ENCODE data around the gene DCAF4. TPM values are rescaled to one million over a fixed set of nuclear protein-coding genes. Genes with fewer than 3 reads are reported as not detected.

Gene DCAF4, protein sequence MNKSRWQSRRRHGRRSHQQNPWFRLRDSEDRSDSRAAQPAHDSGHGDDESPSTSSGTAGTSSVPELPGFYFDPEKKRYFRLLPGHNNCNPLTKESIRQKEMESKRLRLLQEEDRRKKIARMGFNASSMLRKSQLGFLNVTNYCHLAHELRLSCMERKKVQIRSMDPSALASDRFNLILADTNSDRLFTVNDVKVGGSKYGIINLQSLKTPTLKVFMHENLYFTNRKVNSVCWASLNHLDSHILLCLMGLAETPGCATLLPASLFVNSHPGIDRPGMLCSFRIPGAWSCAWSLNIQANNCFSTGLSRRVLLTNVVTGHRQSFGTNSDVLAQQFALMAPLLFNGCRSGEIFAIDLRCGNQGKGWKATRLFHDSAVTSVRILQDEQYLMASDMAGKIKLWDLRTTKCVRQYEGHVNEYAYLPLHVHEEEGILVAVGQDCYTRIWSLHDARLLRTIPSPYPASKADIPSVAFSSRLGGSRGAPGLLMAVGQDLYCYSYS
- total RNA-seq: 10 to 100 TPM; 15.7 to 50.1 (median 16.4) TPM

DNA sequence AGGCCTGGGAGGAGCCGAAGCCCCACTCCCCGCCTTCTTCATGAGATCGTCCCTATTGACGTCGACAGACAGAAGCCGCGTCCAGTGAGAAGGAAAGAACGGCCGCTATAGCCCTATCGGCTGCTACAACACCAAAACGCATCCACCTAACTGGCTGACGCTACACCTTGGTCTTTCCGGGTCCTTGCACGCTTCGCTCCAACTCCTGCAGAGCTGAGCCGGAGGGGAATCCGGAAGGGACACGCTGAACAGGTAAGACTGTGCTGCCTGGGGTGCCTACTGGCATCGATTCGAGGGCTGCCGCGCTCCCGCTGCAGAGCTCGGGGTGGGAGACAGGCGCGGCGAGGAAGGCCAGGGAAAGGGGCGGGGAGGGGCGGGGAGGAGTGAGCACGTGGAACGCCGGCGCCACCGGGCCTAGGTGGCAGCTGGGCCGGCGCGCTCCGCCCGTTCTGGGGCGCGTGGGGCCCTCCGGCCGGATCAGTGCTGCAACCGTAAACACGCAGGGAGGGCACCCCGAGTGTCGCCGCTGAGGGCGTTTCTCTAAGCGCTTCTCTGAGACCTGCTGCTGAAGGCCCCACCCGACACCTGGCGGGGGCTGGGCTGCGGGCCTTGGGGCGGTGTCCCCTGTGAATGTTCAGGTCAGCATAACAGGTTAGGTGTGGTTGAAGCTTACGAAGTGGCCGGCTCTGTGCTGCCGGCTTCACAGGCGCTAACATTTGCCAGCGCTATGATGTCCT is at the start of gene DCAF4:
DCAF4 (plus strand) TSS at position 173 of the 737 bp plus-strand sequence. CDS start 11,515 bp downstream, outside the sequence.
- TF ChIP-seq, protein P1, sequence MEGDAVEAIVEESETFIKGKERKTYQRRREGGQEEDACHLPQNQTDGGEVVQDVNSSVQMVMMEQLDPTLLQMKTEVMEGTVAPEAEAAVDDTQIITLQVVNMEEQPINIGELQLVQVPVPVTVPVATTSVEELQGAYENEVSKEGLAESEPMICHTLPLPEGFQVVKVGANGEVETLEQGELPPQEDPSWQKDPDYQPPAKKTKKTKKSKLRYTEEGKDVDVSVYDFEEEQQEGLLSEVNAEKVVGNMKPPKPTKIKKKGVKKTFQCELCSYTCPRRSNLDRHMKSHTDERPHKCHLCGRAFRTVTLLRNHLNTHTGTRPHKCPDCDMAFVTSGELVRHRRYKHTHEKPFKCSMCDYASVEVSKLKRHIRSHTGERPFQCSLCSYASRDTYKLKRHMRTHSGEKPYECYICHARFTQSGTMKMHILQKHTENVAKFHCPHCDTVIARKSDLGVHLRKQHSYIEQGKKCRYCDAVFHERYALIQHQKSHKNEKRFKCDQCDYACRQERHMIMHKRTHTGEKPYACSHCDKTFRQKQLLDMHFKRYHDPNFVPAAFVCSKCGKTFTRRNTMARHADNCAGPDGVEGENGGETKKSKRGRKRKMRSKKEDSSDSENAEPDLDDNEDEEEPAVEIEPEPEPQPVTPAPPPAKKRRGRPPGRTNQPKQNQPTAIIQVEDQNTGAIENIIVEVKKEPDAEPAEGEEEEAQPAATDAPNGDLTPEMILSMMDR (IDR thresholded peaks at IDR 0.05): no peak
- DNase-seq (ENCODE audit: low spot score): peak; percentile 82
- peak; percentile 100 for ATAC-seq (ENCODE audit: low FRiP score)

DNA sequence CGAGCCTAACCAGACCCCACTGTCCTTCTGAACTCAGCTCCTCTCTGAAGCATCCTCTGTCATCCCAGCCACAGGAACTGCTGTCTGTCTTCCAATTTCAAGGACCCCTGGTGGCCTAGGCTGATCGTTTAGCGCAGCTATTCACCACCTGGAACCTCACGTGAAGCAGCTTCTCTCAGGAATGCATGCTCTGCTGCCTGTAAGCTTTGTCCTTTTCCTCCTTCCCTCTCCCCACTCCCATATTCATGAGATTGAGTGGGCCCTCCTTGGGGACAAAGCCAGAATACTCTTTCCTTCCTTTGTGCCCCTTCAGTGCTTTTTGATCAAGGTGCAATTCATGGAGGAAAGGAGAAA is 49.6 kb upstream of the DCAF4 start:
- TF ChIP-seq, protein P1 (IDR thresholded peaks at IDR 0.05): no peak
- ATAC-seq (ENCODE audit: low FRiP score) (no peak), DNase-seq (ENCODE audit: low spot score) (no peak)

DNA sequence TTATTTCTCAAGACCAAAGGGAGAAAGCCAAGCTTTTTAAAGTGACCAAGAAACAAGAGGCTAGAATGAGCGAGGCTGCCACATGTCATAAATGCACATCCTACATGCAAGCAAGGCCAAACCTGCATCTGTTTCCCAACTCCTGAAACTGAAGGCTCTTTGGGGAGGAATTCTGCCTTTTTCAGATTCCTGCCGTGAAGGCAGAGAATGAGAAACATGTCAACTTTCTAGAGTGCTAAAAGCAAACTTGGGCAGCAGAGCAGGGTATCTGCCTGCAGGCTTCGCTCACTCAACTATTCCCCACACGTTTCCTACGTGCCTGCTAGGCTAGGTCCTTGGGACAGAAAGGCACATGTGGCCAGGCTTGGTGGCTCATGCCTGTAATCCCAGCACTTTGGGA is 47.5 kb upstream of the DCAF4 start:
- no peak for DNase-seq (ENCODE audit: low spot score)
- TF ChIP-seq, protein P1 (IDR thresholded peaks at IDR 0.05): no peak
- ATAC-seq (ENCODE audit: low FRiP score): no peak

DNA sequence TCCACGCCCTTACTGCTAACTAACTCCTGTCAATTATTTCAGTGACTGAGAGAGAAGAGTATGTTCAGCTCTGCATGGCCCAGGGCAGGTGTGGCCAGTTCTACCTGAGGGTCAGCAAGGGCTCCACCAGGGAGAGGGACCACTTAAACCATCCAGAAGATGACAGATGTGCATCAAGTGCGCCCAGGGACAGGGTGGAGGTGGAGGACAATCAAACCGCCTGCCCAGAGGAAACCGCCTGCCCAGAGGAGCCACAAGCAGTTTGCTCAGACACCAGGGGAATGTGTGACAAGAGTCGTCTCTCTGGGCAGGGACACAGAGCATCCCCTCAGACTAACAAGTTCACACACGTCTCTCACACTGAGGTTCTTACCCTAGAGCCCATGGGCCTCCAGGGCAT is 46.8 kb upstream of the DCAF4 start:
- TF ChIP-seq, protein P1 (IDR thresholded peaks at IDR 0.05): no peak
- DNase-seq (ENCODE audit: low spot score): no peak
- no peak for ATAC-seq (ENCODE audit: low FRiP score)

DNA sequence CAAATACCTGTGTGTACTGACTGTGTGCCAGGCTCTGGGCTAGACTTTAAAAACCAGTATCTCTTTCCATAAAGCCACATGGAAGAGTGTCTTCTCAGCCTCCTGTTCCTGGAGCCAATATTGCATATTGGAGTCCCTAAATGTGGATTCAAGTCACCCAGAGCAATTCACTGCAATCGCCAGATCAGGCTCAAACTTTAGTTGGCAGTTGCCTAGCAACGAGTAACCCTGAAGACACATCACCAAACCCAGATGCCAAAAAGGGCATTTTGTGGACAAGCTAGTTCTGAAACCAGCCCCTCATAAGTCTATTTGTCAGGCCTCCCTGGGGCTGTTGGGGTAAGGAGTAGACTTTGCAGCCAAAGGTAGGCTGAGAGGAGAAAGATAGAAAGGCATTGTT is 46.1 kb upstream of the DCAF4 start:
- no peak for ATAC-seq (ENCODE audit: low FRiP score)
- TF ChIP-seq, protein P1 (IDR thresholded peaks at IDR 0.05): no peak
- no peak for DNase-seq (ENCODE audit: low spot score)

DNA sequence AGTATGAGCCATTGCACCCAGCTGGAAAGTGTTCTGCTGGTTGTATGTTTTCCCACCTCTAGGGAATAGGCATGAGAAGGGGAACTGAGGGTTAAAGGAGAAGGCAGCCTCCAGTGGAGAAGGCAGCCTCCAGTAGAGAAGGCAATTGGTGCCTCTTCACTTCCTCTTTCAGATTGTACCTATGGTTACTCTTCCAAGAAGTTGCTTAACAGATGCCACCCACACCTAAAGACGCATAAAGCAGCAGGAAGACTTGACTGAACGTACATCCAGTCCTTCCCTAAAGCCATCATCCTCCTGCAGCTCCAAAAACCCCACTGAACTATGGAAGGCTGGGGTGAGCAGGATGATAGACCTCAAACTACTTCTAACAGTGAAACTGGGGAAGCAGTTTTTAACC is 45.4 kb upstream of the DCAF4 start:
- ATAC-seq (ENCODE audit: low FRiP score) (no peak), DNase-seq (ENCODE audit: low spot score) (no peak)
- TF ChIP-seq, protein P1 (IDR thresholded peaks at IDR 0.05): no peak
